RWPE1 (cell line): ENCODE measurements around the gene MECP2.

Source experiments
- CTCF ChIA-PET: fragments of 350-600 bp; sonication (Branson Sonifier 250); formaldehyde crosslinking; extraction: SDS; loops from one replicate; lab custom pipeline; 2021; lab: Yijun Ruan, JAX
- POLR2A ChIA-PET: fragments of 400-600 bp; formaldehyde crosslinking; extraction: SDS; loops from one replicate; lab custom pipeline; 2020; ENCODE audit warnings: antibody characterized with exemption; ENCODE audit not compliant: low non-redundant PET; lab: Yijun Ruan, JAX
- DNase-seq: peaks from one replicate; pipeline ENCODE4 v3.0.0; 2012; ENCODE audit warnings: low spot score
- H3K27ac ChIP-seq: fragments of 450-650 bp; 2 replicates; pipeline ENCODE4 v1.5.1; 2017
- TF ChIP-seq, protein P1 (sequence below): fragments of 450-650 bp; conservative IDR thresholded peaks from 2 replicates; pipeline ENCODE4 v1.5.1; 2017; ENCODE audit warnings: low read depth, mild to moderate bottlenecking

Gene MECP2

DNA sequence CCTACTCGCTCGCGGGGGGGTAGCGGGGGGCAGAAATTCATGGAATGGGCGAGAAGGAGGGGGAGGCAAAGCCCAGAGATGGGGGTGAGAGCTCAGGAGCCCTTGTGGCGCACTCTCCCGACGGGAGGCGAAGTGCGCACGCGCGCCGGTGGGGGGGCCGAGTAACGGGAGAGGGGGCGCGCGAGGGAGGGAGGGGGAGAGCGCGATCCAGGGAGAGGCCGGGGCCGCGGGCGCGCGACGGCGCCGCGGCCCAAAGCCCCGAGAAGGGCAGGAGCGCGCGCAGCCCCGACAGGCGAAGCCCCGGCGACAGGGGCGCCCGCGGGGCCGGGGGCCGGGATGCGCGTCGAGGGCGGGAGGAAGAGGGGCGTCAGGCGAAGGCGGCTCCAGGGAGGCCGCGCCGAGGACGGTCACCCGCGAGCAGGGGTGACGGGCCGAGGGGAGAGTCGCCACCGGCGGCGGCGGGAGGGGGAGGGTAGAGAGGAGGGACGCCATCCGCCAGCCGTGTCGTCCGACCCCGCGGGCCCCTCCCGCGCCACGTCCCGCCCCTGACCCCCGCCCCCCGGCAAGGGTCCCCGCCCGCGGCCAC is 421 bp downstream of the MECP2 start:
- ChIA-PET POLR2A (no interaction called here), CTCF (interaction anchor here (0.6 kb wide), 1 partner anchor 8 kb away, joined by 3 read pairs; no protein-coding TSS in a partner anchor)
- peak overlapping the region; percentile 82 for H3K27ac ChIP-seq
- TF ChIP-seq, protein P1, sequence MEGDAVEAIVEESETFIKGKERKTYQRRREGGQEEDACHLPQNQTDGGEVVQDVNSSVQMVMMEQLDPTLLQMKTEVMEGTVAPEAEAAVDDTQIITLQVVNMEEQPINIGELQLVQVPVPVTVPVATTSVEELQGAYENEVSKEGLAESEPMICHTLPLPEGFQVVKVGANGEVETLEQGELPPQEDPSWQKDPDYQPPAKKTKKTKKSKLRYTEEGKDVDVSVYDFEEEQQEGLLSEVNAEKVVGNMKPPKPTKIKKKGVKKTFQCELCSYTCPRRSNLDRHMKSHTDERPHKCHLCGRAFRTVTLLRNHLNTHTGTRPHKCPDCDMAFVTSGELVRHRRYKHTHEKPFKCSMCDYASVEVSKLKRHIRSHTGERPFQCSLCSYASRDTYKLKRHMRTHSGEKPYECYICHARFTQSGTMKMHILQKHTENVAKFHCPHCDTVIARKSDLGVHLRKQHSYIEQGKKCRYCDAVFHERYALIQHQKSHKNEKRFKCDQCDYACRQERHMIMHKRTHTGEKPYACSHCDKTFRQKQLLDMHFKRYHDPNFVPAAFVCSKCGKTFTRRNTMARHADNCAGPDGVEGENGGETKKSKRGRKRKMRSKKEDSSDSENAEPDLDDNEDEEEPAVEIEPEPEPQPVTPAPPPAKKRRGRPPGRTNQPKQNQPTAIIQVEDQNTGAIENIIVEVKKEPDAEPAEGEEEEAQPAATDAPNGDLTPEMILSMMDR, result no peak
- DNase-seq, result peak; percentile 67

- CTCF ChIA-PET, result interaction anchor here (0.6 kb wide), 1 partner anchor 7 kb away, joined by 3 read pairs; no protein-coding TSS in a partner anchor
- TF ChIP-seq, protein P1, result no peak
- POLR2A ChIA-PET, result no interaction called here
- DNase-seq, result no peak
- H3K27ac ChIP-seq, result peak overlapping the region; percentile 82
These were observed 1.1 kb downstream of the MECP2 start for GRCh38 chrX:154096140-154097002.

DNA sequence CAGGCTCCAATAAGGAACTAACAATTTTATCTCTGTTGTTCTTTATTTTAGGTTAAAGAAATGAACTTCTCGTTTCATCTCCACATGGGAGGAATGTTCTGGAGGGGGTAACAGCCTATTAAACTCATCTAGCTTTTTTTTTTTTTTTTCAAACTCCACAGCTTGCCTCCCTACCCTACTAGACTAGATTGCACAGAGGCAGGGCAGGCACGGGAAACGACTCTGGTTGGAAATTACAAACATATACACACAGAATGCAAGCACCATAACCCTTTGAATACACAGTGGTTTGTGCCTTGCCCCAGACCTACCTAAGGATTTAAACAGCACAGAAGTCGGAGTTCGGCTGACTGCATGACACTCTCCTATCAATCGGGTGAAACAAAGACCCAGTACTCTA is 2.7 kb downstream of the MECP2 start:
- CTCF ChIA-PET, result interaction anchor here (0.5 kb wide), 1 partner anchor 17 kb away, joined by 5 read pairs; no protein-coding TSS in a partner anchor
- POLR2A ChIA-PET, result no interaction called here
- no peak for DNase-seq
- TF ChIP-seq, protein P1, result no peak
- no peak overlapping the region for H3K27ac ChIP-seq

DNA sequence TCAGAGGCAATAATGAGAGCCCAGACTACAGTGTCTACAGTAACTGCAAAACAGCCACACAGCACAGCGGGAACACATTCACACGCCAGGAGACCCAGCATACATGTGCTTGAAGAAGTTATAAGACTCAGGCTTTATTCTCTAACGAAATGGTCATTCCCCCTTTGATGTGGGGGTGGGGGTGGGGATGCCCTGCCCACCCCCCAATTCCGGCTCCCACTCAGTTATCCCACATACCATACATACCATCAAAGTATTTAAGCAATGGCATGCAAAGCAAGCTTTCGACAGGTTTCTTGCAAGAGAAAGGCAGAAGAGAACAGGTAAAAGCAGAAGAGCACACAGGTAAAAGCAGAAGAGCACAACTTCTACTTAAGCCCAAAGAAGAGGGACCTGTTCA is 3.6 kb downstream of the MECP2 start:
- ChIA-PET CTCF (no interaction called here), POLR2A (no interaction called here)
- TF ChIP-seq, protein P1, result no peak

DNA sequence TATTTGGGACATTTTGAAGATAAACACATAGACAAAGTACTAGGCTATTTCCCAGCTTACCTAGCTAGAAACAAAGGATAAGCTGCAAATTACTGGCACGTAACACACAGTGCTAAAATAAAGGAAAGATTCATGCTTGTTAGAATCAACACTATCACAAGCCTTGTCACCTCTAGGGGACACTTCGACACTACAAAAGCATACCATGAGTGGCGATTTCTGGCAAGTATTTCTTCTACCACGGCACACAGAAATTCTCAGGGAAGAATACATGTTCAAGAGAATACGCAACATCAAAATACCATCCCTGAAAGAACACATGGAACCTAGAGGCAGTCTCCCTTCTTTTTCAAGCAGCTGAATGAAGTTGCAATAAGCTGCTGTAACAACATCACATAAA is 5.1 kb downstream of the MECP2 start:
- TF ChIP-seq, protein P1, result no peak
- no peak for DNase-seq
- CTCF ChIA-PET, result interaction anchor here (0.6 kb wide), 1 partner anchor 781 kb away, joined by 4 read pairs; no protein-coding TSS in a partner anchor
- H3K27ac ChIP-seq, result no peak overlapping the region
- POLR2A ChIA-PET, result no interaction called here

More for the DNA sequence above, 3.6 kb downstream of the MECP2 start:
- H3K27ac ChIP-seq, result no peak overlapping the region
- DNase-seq, result no peak

DNA sequence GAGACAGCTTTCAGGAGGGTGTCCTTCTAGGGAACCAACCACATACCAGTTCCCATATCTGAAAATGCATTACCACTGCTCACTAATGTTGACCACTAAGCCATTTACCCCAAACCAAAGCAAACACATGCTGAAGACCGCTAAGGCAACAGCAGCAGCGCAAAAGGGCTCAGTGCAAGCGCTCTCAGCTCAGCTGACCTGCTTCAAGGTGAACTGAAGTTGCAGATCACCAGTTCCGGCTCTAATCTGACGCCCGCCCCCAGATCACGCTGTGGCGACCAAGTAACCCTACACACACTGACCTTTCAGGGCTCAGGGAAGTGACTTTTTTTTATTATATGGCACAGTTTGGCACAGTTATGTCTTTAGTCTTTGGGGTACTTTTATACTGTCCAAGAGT is 5.8 kb downstream of the MECP2 start:
- CTCF ChIA-PET, result interaction anchor here (0.6 kb wide), 1 partner anchor 782 kb away, joined by 4 read pairs; no protein-coding TSS in a partner anchor
- DNase-seq, result no peak
- TF ChIP-seq, protein P1, result no peak

More for the DNA sequence above, 5.8 kb downstream of the MECP2 start:
- no peak overlapping the region for H3K27ac ChIP-seq
- POLR2A ChIA-PET, result no interaction called here
